GM04504 (cell line): ENCODE results near the gene COL11A2.
"Not testable (repeated sequence)": the region's sequence is repeated elsewhere in the genome, so short reads cannot be mapped to it uniquely, and the experiment has no call there.

ENCODE experiments used
- DNase-seq: peaks from one replicate; pipeline ENCODE4 v3.0.0-alpha.2; 2012; ENCODE audit warnings: low read depth

The COL11A2 gene

DNA sequence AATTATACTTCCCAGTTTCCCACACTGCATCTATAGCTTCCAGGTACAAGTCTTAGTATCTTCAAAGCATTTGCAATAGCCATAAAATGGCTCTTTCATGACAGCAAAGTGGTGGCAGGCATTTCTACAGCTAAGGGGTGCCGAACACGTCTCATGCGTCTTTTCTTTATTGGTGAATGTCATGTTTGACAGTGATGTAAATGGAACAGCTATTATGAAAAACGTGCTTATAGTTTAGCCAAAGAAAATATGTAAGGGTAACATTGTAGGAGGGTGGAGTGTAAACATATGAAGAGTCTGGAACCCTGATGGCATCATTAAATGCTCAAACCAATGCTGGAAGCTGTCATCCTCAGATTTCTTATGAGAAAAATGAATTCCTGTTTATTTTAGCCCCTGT, 37.9 kb downstream of the COL11A2 start:
- DNase-seq = no peak

DNA sequence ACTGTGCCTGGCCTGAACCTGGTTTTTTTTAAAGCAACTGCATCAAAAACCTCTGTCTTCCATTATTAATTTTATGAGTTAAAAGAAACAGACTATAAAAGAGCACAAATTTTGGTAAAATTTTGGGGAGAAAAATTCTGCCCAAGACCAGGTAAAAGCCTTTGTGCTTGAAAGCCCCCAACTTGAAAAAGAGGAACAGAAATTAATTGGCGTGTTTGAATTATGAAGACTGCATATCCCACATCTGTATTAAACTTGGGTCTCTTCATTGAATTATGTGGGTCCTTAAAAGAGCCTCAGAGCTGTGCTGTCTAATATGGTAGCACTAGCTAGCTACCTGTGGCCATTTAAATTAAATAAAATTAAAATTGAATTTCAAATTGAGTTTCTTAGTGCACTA, 41.2 kb downstream of the COL11A2 start:
- no peak for DNase-seq

DNA sequence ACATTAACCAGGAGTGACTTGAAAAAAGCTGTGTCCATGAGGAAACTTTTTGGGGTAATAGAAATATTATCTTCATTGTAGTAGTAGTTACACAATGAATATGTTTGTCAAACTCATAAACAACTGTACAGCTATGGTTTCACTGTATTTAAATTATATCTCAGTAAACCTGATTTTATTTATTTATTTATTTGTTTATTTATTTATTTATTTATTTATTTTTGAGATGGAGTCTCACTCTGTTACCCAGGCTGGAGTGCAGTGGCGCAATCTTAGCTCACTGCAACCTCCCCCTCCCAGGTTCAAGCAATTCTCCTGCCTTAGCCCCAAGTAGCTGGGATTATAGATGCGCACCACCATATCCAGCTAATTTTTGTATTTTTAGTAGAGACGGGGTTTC, 41.7 kb downstream of the COL11A2 start:
- not testable (repeated sequence) for DNase-seq

DNA sequence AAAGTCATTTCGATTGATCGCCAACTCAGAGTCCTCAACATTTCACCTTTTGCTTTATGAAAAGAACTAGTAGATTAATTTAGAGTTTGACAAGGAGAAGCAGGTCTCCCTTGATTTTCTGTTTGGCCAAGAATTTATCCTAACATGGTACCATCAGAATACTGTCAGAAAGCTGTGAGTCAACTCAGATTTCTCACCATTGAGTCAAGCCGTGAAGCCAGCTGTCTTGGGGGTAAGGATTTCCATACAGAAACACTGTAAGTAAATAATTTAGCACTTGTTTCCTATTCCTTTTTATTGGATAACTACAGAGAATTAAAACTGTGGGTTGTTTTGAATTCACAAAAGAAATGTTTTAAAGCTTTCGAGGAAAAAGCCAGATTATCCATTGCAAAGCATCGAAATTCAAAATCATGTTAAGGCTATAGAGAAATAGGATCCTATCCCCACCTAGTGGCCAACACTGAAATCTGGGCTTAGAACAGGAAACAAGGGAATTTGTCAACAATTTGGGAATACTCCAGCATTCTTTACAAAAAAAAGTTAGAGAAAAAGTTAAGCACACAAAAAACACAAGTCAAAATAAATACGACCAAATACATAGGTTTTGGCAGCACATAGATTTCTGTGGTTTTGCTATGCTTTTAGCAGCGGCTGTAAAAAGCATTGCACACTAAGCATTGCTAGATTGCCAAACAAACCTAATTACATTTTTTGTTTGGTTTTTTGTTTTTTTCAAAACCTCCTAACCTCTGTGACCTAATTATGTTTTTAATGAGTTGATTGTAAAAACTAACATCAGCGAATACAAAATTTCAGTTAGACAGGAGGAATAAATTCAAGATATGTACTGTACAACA, 44.2 kb downstream of the COL11A2 start:
- no peak for DNase-seq

DNA sequence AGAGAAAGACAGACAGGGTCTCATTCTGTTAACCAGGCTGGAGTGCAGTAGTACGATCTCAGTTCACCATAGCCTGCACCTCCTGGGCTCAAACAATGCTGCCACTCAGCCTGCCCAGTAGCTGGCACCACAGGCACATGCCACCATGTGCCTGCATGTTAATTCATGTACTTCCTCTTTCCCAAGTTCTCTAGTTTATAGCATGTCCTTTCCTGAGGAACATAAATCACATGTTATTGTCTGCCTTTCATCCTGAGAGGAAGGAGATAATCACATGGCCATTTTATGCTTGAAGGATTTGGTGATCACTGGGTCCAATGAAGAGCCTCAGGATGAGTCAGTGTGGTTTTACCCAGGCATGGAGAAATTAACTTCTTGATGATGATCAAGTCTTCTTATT, 47.9 kb downstream of the COL11A2 start:
- no peak for DNase-seq

DNA sequence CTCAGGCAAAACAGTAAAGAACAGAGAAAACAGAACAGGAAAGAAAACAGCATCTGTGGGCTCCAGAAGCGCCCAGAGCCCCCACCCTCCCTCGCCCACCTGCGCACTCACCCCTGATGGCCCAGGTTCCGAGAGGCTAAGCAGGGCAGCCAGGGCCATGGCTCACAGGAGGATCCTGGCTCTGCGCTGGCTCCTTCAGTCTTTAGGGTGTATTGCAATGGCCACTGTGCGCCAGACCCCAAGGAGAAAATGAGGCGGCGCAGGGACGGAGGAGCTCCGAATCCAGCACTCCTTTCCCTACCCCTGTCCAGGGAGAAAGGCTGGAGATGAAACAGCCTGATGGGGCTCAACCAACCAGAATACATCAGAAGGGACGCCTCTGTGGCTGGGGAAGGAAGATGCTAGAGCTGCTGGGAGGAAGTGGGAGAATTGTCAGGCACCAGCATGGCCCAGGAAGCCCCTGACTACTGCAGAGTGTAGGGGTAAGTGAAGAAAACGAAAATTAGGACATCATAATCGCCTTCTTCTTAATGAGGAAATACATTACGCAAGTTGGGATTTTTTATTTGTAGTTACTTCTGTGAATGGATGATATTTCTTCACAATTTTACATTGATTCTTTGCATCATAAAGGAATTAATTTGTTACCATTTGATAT, 49.0 kb downstream of the COL11A2 start:
- DNase-seq = no peak

DNA sequence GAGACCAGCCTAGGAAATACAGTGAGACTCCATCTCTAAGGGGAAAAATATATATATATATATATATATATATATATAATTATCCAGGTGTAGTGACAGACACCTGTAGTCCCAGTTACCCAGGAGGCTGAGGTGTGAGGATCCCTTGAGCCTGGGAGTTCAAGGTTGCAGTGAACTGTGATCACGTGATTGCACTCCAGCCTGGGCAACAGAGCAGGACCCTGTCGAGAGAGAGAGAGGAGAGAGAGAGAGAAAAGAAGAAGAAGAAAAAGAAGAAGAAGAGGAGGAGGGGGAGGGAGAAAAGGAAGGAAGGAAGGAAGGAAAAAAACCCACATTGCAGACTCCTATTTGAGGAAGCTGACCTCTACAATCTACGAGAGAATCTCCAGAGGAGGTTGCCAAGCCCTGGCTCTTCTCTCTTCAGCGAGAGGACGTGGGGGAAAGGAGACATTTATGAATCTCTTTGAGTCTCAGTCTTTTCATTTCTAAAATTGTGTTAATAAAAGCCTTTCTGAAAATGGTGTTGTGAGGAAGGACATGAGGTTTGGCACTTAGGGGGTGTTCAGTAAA, 49.7 kb downstream of the COL11A2 start:
- DNase-seq = no peak

DNA sequence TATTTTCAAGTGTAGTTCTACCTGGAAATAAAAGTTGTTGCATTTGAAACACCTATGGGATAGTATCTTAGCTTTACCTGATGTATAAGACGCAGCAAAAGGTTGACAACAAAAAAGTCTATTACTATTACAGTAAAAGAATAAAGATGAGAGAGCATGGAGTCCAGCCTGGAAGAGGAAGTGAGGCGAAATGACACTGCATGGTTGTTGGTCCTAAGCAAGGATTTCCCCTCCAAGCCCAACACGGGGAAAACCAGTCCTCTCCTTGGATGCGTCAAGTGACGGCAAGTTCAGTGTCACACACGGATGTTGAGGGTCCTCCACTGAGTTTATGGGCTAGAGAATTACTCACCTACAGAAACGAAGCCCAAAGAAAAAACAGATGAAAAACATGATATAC, 51.7 kb downstream of the COL11A2 start:
- DNase-seq = no peak

DNA sequence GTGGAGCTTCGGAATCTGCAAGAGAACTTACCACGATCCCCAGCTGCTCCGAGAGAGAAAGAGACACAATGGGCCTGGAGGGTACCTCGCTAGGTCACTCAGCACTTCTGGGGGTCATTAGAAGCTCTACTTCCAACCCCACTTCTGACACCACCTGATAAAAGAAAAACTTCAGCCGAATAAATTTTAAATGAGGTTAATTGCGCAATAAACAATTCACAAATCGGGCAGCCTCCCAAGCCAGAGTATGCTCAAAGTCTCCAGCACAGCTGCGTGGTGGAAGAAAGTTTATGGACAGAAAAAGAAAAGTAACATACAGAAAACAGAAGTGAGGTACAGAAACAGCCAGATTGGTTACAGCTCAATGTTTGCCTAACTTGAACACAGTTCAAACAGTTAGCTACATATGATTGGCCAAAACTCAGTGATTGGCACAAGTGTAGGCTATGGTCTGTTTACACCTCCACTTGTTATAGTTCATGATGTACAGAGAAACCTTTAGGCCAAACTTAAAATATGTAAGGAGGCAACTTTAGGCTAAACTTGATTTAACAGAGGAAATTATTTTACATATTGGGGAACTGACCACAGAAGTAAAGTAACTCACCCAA, 52.6 kb downstream of the COL11A2 start:
- DNase-seq = no peak

DNA sequence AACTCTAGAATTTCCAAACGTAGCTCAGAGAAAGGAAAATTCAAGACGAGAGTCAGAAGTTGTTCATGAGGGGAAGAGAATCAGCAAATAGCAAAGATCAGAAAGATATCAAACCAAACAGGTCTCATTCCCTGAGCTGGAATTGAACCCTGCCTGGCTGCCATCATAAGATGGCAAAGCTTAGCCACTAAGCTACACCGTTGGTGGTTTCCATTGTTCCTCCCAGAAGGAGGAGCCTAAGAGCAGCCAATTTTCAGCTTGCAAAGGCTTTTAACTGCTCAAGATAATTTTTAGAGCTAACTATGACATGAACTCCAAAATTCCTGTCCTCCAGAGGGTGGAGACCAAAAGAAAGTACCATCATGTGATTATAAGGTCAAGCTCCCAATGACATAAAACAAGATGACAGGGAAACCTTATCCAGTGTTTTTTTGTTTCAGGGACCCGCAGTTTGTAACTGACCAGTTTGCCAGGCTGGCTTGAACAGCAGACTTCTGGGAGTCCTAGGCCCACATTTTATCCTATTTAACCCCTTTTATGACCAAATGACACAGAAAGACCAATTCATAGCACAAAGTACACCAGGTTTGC, 55.9 kb downstream of the COL11A2 start:
- no peak for DNase-seq

DNA sequence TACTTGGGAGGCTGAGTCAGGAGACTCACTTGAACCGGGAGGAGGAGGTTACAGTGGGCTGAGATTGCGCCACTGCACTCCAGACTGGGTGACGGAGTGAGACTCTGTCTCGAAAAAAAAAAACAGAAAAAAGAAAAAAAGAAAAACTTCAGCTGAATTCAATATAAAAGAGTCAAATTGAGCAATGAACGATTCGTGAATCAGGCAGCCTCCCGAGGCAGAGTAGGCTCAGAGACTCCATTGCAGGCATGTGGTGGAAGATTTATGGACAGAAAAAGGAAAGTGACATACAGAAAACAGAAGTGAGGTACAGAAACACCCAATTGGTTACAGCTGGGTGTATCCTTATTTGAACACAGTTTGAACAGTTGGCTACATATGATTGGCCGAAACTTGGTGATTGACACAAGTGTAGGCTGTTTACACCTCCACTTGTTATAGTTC, 60.2 kb downstream of the COL11A2 start:
- DNase-seq = no peak

DNA sequence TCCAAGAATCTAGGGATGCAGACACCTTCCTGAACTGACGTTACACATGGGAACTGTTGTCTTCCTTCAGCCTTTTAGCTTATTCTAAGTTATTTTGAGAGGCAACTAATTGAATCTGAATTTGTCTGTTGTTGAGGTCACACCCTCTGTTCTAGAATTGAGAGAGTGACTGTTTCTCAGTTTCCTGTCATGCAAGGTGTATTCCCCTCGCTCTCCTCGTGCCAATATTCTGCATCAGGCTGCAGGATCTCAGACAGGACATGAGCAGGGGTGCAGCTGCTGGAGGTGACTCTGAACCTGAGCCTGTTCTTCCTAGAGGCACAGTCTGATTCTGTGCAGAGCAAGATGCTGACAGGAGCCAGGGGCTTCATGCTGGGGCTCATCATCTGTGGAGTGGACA, 63.9 kb downstream of the COL11A2 start:
- DNase-seq = no peak

DNA sequence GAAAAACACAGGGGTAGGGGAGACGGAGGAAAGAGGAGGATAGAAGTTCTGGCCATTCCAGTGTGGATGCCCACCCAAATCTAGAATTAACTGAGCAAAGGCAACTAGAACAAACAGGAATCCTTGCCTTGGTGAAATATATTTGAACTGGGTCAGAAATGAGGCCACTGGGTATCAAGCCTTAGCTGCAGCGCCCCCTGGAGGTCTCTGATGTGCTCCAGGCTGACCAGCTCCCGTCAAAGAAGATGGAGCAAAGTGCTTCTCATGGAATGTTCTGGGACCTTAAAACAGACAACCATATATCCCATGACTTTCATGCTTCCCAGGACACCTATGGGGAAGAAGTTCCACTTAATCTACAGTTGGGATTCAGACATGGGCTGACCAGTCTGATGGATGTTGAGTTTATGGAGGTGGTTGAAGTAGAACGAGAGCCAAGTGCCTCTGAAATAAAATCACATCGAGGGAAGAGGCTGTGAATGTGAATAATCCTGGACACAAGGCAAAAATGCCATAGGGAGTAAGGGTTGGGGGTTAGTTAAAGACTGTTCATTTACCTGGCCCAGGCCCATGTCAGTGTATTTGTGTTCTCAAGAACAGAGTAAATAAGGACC, 66.1 kb downstream of the COL11A2 start:
- no peak for DNase-seq

DNA sequence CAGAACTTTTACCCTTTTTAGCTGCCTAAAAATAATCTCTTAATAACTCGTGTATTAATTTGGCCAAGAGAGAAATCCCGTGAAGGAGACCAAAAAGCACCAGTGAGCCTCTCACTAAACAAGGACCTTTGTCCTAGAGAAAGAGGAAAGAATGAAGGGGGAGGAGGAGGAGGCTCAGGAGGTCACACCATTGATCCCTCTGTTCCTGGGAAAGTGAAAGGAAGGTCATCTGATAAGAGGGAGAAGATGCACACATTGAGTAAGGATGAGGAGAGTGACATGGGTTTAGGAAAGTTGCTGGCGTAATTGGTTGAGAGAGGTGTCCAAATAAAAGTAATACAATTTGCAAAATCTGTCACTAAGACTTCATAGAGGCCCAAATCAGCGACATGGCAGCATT, 67.3 kb downstream of the COL11A2 start:
- DNase-seq = no peak

DNA sequence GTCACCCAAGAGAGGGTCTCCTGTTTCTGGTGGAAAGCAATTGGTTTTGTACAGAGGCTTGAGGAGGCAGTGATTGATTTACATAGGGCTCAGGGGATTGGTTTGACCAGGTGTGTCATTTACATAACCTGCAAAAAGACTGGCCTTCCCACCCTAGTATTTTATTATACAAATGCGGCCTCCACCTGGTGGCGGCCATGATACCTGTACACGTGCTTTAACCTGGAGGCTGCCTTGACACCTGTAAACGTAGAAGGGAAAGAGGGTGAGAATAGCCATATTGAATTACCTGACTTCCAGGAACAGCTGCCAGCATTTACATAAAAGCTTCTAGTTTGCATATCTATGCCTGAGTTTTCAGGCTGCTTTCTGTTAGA, 67.8 kb downstream of the COL11A2 start:
- DNase-seq = no peak

DNA sequence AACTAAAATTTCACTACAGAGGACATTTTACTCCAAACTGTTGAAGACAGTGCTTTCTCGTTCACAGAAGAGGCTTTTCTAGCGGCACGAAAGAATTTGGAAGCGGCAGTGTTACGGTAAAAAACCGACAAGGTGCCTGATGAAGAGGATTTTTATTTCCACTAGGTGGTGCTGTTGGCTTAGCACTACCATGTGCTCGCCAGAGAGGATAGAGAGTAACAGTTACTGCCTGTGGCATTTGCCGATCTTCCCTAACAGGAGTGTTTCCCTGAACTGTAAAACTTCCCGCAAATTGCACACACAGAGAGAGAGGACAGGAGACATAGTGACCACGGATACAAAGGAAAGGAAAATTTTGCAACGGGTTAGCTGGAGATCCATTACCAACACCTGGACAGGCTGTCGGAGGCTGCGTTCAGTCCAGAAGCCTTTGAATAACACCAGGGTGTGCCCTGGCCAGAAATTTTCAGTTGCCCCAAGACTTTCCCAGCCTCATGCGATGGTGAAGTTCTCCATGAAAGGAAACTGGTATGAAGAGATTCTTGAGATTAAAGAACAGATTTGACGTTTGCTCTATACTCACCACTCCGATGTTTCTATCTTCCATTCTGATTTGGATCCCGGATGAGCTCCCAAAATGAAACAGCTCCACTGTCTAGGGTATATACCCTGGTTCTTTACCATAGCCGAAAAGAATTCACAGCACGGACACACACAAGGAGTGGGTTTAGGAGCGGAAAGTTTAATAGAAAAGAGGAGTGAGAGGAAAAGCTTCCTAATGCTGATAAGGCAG, 68.3 kb downstream of the COL11A2 start:
- no peak for DNase-seq

DNA sequence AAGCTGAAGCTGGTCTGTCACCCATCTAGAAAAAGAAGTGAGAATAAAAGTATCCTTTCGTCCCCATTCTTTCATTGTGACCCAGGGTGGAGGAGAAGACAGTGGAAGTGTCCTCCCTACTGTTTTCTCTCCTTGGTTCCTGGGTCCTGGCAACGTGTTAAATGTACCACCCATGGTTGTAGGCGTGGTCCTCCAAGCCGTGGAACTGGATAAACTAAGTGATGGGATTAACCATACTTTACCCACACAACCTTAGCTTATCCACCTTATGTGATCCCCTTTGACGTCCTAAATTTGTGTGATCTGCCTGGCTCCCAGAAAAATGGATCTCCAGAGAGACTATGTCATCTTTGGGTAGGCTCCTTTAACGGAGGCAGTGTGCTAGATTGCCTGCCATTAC, 69.1 kb downstream of the COL11A2 start:
- DNase-seq = no peak

DNA sequence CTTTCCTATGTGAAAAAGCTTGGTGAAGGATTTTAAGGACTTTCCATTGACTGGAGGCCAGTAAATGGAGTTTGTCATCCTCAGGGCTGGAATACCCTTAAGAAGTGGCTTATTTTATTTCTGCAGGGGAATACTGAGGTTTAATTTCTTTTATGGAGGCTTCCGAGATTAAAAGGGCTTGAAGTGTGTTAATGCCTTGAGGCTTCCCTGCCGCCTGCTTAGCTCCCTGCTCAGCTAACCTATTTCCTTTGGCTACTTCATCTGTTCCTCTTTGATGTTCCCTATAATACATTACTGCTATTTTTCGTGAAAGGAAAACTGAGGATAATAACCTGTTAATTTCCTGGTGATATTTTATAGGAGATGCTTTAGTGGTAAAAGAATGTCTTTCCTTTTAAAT, 72.3 kb downstream of the COL11A2 start:
- no peak for DNase-seq

DNA sequence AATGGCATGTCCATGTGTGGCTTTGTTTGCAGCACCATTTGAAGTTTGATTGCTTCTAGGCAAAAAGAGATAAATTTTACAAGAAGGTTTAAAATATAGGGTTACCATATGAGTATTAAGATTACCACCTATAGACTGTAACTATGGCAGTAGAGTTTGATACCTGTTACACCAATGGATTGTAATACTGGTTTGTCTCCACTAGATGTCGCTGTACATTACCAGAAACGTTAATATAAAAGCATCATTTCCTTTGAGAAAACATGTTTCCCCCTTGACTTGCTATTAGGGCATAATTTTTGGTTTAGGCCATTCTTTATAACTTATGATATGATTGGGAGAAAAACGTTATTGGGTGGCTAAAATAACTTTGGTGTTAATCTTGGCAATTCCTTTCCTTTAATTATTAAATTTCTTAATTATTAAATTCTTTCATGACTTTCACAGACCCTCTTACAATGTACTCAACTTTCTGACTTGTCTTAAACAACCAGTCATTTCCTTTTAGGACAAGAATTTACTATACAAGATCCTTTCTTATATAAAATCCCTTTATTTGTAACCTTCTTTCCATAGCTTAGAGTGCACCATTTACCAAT, 73.6 kb downstream of the COL11A2 start:
- no peak for DNase-seq

DNA sequence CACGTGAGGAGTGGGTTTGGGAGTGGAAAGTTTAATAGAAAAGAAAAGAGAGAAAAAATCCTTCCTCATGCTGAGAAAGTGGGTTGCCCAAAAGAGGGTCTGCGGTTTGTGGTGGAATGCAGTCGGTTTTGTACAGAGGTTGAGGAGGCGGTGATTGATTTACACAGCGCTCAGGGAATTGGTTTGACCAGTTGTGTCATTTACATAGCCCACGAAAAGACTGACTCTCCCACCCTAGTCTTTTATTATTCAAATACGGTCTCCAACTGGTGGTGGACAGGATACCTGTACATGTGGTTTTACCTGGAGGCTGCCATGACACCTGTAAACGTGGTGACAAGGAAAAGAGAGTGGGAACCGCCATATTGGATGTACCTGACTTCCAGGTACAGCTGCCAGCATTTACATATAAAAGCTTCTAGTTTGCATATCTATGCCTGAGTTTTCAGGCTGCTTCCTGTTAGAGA, 74.4 kb downstream of the COL11A2 start:
- DNase-seq = no peak
